ENCODE results near the gene EZR. TPM values are rescaled to one million over a fixed set of nuclear protein-coding genes. Genes with fewer than 3 reads are reported as not detected.

Gene EZR
- total RNA-seq, 1 experiment from 2014 or later, result 375 TPM

DNA sequence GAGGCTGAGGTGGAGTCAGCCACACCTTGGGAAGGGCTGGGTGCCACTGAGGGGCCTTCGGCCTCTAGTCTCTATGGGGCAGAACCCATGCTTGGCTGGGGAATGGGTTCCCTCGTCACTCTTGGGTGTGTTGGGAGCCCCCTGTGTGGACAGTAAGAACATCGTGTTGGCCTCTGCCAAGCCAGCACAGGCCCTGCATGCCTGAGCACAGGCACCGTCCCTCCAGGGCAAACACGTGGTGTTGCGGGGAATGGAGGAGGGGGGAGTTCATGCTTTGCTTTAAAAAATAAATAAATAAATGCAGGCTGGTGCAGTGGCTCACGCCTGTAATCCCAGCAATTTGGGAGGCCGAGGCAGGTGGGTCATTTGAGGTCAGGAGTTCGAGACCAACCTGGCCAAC is 63.0 kb downstream of the EZR start:
- Histone ChIP-seq H2AK5ac (ENCODE audit: insufficient read length, low read length) (no peak overlapping the region), H3K23ac (ENCODE audit: insufficient read length, low read depth, low read length) (no peak overlapping the region), H3K4me1 (ENCODE audit: insufficient read depth, low read length) (peaks cover 3% of the 10 kb centered on the region; the same call in 1 of the 2 replicates), H3K9me3 (ENCODE audit: control insufficient read depth, low read depth, low read length) (no peaks in the 10 kb centered on the region), H2AFZ (ENCODE audit: low read length) (no peak overlapping the region), H3K9ac (ENCODE audit: extremely low read depth, insufficient read length, low read length) (no peak overlapping the region), H3K79me2 (ENCODE audit: insufficient read depth, low read length) (no peaks in the 10 kb centered on the region), H2BK20ac (ENCODE audit: low read depth, low read length, poor library complexity, severe bottlenecking) (no peak overlapping the region), H3K27ac (ENCODE audit: insufficient read length, low read depth, low read length) (no peak overlapping the region), H2BK15ac (ENCODE audit: low read depth, low read length) (no peak overlapping the region), H3K79me1 (ENCODE audit: insufficient read depth, low read depth, low read length, poor library complexity, severe bottlenecking) (no peaks in the 10 kb centered on the region), H2BK120ac (ENCODE audit: low read depth, low read length, poor library complexity, severe bottlenecking) (no peak overlapping the region), H3K56ac (ENCODE audit: insufficient read length, low read depth, low read length) (no peak overlapping the region), H3K4me2 (ENCODE audit: insufficient read depth, insufficient read length, low read length) (no peak overlapping the region), H3K27me3 (ENCODE audit: insufficient read depth, low read length) (no peaks in the 10 kb centered on the region; the same call in 1 of the 2 replicates), H3K14ac (ENCODE audit: insufficient read depth, low read length) (no peak overlapping the region), H3T11ph (ENCODE audit: low read length) (no peak overlapping the region), H4K8ac (replicated peaks; ENCODE audit: insufficient read length, low read depth, low read length) (no peak overlapping the region), H4K91ac (ENCODE audit: insufficient read length, low read depth, low read length) (no peak overlapping the region), H3K23me2 (ENCODE audit: insufficient read length, low read depth, low read length, poor library complexity, severe bottlenecking) (no peaks in the 10 kb centered on the region), H4K20me1 (ENCODE audit: control insufficient read depth, insufficient read depth, insufficient read length) (no peaks in the 10 kb centered on the region), H2BK5ac (ENCODE audit: insufficient read length, low read length) (no peak overlapping the region), H3K4ac (ENCODE audit: low read depth, low read length) (no peak overlapping the region), H3K18ac (ENCODE audit: insufficient read length, low read depth, low read length) (no peak overlapping the region), H4K5ac (ENCODE audit: insufficient read length, low read depth, low read length) (no peak overlapping the region), H2BK12ac (ENCODE audit: insufficient read length, low read depth, low read length) (no peak overlapping the region)
- no peaks in the 10 kb centered on the region for H3K9me3 Mint-ChIP-seq
- H3K27me3 Mint-ChIP-seq (ENCODE audit: low read depth), result peaks cover 2% of the 10 kb centered on the region; the same call in 1 of the 2 replicates
- TF ChIP-seq, protein P1, sequence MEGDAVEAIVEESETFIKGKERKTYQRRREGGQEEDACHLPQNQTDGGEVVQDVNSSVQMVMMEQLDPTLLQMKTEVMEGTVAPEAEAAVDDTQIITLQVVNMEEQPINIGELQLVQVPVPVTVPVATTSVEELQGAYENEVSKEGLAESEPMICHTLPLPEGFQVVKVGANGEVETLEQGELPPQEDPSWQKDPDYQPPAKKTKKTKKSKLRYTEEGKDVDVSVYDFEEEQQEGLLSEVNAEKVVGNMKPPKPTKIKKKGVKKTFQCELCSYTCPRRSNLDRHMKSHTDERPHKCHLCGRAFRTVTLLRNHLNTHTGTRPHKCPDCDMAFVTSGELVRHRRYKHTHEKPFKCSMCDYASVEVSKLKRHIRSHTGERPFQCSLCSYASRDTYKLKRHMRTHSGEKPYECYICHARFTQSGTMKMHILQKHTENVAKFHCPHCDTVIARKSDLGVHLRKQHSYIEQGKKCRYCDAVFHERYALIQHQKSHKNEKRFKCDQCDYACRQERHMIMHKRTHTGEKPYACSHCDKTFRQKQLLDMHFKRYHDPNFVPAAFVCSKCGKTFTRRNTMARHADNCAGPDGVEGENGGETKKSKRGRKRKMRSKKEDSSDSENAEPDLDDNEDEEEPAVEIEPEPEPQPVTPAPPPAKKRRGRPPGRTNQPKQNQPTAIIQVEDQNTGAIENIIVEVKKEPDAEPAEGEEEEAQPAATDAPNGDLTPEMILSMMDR (conservative IDR thresholded peaks at IDR 0.05), result no peak
- no peak overlapping the region for H3K4me3 Mint-ChIP-seq
- no CpG with 5 or more reads among the region's 9 CpGs for WGBS (ENCODE audit: extremely low coverage, insufficient read length, low lambda C conversion rate)
- H3K36me3 Mint-ChIP-seq (ENCODE audit: insufficient read depth in 1 of 3, low read depth in 3 of 3), result no peaks in the 10 kb centered on the region
- no peak overlapping the region for H3K27ac Mint-ChIP-seq
- H3K4me1 Mint-ChIP-seq, result peaks cover 37 to 39% of the 10 kb centered on the region in 2 experiments
- DNase-seq, result no peak
